ENCODE results near the gene CAMK2A.
"Not testable (repeated sequence)": the region's sequence is repeated elsewhere in the genome, so short reads cannot be mapped to it uniquely, and the experiment has no call there.

The CAMK2A gene

DNA sequence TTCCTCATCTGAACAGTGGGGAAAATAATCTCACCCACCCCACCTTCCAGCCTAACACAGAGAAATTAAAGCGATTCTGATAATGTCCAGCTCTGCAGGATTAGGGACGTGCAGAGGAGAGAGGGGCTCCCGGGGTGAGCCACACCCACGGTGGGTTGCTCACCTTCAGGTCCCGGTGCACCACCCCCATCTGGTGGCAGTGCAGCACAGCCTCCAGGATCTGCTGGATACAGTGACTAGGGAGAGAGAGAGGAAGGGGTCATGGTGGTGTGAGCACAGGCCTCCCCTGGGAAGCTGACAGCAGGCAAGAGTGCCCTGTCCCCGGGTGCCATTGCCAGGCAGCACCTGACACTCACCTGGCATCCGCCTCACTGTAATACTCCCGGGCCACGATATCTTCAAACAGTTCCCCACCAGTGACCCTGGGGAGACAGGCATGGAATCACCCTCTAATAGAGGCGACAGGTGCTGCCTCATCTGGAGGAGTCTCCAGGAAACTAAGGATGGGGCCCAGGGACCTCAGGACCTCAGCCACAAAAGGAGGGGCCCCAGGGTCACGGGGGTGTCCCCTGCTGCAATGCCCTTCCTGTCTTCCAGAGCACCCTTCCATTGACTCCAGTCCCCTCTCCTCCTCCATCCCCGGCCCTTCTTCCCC is 33.0 kb downstream of the CAMK2A start:
- H3K4me1 ChIP-seq (ENCODE audit: control insufficient read depth, insufficient read depth, low read length), result peaks cover 7% of the 10 kb centered on the region
- no peaks in the 10 kb centered on the region for H3K36me3 ChIP-seq (ENCODE audit: insufficient read depth, low read length)

DNA sequence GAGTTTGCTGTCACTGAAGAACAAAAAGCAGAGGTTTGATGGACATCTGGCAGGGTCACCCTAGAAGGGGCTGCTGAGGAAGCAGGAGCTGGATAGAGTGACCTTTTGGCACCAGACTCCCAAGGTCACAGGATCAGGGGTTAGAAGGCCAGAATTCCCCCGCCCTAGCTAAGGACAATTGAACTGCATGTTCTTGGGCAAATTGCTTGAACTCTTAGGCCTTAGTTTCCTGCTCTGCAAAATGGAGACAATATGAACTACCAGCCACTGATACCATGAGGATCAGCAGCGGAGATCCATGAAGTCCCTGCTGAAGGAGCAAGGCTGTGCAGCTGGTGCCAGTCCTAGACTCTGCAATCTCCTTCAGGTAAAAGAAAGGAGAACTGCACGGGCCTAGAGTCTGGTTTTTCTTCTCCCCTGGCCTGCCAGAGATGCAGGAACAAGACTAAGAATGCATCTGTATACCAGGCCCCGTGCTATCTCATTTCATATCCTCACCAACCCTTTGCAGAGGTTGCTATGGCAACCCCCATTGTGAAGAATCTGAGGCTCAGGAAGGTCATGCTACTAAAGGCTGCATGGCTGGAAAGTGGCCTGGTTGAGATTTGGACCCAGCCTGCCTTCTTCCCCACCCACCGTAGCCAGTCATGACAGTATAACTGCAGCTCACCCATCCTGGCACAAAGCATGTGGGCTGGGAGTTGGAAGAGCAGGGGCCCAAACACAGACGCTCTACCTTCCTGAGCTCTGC is 33.7 kb downstream of the CAMK2A start:
- no peak overlapping the region for H3K9ac ChIP-seq (ENCODE audit: low read depth, low read length)
- no peak overlapping the region for H3K4me2 ChIP-seq (ENCODE audit: low read length)
- no peak overlapping the region for H3K4me3 ChIP-seq (ENCODE audit: low read length)
- H3K4me1 ChIP-seq (ENCODE audit: control insufficient read depth, insufficient read depth, low read length), result peaks cover under 1% of the 10 kb centered on the region
- no peaks in the 10 kb centered on the region for H3K9me3 ChIP-seq (replicated peaks; ENCODE audit: low read length)
- H3K36me3 ChIP-seq (ENCODE audit: insufficient read depth, low read length), result no peaks in the 10 kb centered on the region
- peaks cover 11% of the 10 kb centered on the region for H3K27me3 ChIP-seq (ENCODE audit: control insufficient read depth, insufficient read depth, low read length)

More for the DNA sequence above, 33.0 kb downstream of the CAMK2A start:
- Histone ChIP-seq H3K9ac (ENCODE audit: low read depth, low read length) (no peak overlapping the region), H3K27me3 (ENCODE audit: control insufficient read depth, insufficient read depth, low read length) (peaks cover 8% of the 10 kb centered on the region), H3K4me3 (ENCODE audit: low read length) (no peak overlapping the region), H3K9me3 (replicated peaks; ENCODE audit: low read length) (no peaks in the 10 kb centered on the region), H3K4me2 (ENCODE audit: low read length) (no peak overlapping the region)

DNA sequence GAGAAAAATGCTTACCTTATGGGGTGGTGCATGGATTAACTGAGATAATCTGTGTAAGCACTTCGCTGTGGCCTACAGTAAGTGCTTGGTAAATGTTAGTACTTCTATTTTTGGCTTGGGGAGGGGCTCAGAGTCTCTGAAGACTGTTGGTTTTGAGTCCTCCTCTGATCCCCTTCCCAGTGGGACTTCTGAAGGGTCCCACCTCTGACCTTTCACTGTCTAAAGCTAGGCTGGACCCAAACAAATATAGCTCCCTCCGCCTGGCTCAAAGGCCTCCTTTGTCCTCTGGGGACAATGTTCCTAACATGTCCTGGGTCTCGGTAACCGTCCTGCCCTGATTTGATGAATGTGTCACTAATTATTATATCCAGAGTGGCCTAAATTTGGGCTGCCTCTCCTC is 34.8 kb downstream of the CAMK2A start:
- no peaks in the 10 kb centered on the region for H3K4me1 ChIP-seq (ENCODE audit: control insufficient read depth, insufficient read depth, low read length)
- no peak overlapping the region for H3K4me3 ChIP-seq (ENCODE audit: low read length)
- H3K9me3 ChIP-seq (replicated peaks; ENCODE audit: low read length), result no peaks in the 10 kb centered on the region
- H3K4me2 ChIP-seq (ENCODE audit: low read length), result no peak overlapping the region
- H3K27me3 ChIP-seq (ENCODE audit: control insufficient read depth, insufficient read depth, low read length), result peaks cover 18% of the 10 kb centered on the region
- H3K9ac ChIP-seq (ENCODE audit: low read depth, low read length), result no peak overlapping the region
- no peaks in the 10 kb centered on the region for H3K36me3 ChIP-seq (ENCODE audit: insufficient read depth, low read length)

DNA sequence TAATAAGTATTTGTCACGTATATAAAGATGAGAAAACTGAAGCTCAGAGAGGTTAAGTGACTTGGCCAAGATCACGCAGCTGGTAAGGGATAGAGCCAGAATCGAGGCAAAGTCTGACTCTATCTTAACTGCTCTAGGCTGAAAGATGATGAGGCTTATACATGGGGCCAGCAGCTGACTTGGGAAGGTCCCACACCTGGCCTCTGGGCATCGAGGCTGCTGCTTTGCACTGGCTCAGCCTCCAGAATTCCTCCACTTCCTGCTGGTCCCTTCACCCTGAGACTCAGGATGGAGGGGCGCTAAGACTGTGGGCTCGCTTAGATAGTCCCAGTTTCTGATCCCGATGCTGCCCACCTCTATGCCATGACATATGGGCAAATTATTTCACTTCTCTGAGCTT is 35.2 kb downstream of the CAMK2A start:
- no peak overlapping the region for H3K4me2 ChIP-seq (ENCODE audit: low read length)
- no peaks in the 10 kb centered on the region for H3K36me3 ChIP-seq (ENCODE audit: insufficient read depth, low read length)
- H3K27me3 ChIP-seq (ENCODE audit: control insufficient read depth, insufficient read depth, low read length), result peaks cover 18% of the 10 kb centered on the region
- no peaks in the 10 kb centered on the region for H3K4me1 ChIP-seq (ENCODE audit: control insufficient read depth, insufficient read depth, low read length)
- H3K9ac ChIP-seq (ENCODE audit: low read depth, low read length), result no peak overlapping the region
- no peak overlapping the region for H3K4me3 ChIP-seq (ENCODE audit: low read length)
- H3K9me3 ChIP-seq (replicated peaks; ENCODE audit: low read length), result no peaks in the 10 kb centered on the region

DNA sequence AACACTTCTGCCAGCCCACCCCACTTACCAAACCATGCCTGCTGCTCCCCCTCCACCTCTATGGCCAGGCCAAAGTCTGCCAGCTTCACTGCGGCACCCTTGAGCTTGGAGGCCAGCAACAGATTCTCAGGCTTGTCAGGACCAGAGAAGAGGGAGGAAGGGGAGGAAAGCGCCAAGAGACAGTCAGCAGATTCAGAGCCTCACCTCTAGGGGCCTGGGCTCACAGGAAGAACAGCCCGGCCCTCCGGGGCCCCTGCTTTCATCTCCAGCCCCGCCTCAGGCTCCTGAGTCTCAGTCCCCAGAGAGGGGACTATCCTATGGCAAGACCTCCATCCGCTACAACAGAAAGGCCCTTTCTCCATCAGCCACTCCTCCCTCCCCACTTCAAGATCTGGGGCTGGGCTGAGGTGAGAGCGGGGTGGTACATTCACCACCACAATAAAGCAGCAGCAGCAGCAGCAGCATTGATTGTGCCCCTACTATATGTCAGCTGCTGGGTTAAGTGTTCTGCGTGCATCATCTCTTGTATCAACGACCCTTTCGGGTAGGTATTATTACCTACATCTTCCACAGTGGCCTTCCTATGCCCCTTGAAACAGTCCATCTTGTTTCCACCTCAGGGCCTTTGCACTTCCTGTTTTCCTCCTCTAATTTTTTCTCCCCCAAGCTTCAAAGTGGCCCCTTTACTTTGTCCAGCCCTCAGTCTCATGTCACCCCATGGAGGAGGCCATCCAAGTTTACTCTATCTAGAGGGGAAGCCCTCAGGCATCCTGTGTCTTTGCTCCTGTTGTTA is 36.0 kb downstream of the CAMK2A start:
- H3K4me3 ChIP-seq (ENCODE audit: low read length), result no peak overlapping the region
- H3K9me3 ChIP-seq (replicated peaks; ENCODE audit: low read length), result no peaks in the 10 kb centered on the region
- peaks cover 18% of the 10 kb centered on the region for H3K27me3 ChIP-seq (ENCODE audit: control insufficient read depth, insufficient read depth, low read length)
- H3K4me2 ChIP-seq (ENCODE audit: low read length), result no peak overlapping the region
- no peaks in the 10 kb centered on the region for H3K36me3 ChIP-seq (ENCODE audit: insufficient read depth, low read length)
- H3K4me1 ChIP-seq (ENCODE audit: control insufficient read depth, insufficient read depth, low read length), result no peaks in the 10 kb centered on the region
- no peak overlapping the region for H3K9ac ChIP-seq (ENCODE audit: low read depth, low read length)

DNA sequence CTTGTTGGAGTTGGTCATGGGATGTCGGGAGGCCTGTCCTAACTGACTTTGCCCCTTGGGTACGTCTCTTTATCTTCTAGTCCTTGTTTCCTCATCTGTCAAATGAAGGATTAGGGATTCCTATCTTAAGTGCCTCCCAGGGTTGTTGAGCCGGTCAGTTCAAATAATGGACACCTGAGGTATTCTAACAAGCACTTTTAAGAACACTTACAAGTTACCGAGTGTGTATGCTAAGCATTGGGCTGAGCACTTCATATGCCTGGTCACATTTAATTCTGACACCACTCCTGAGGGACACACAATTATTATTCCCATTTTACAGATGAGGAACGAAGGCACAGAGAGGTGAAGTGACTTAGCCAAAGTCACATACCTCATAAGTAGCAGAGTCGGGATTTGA is 37.1 kb downstream of the CAMK2A start:
- no peak overlapping the region for H3K4me3 ChIP-seq (ENCODE audit: low read length)
- H3K9ac ChIP-seq (ENCODE audit: low read depth, low read length), result no peak overlapping the region
- H3K4me1 ChIP-seq (ENCODE audit: control insufficient read depth, insufficient read depth, low read length), result no peaks in the 10 kb centered on the region
- H3K9me3 ChIP-seq (replicated peaks; ENCODE audit: low read length), result no peaks in the 10 kb centered on the region
- no peaks in the 10 kb centered on the region for H3K36me3 ChIP-seq (ENCODE audit: insufficient read depth, low read length)
- no peak overlapping the region for H3K4me2 ChIP-seq (ENCODE audit: low read length)
- peaks cover 18% of the 10 kb centered on the region for H3K27me3 ChIP-seq (ENCODE audit: control insufficient read depth, insufficient read depth, low read length)

DNA sequence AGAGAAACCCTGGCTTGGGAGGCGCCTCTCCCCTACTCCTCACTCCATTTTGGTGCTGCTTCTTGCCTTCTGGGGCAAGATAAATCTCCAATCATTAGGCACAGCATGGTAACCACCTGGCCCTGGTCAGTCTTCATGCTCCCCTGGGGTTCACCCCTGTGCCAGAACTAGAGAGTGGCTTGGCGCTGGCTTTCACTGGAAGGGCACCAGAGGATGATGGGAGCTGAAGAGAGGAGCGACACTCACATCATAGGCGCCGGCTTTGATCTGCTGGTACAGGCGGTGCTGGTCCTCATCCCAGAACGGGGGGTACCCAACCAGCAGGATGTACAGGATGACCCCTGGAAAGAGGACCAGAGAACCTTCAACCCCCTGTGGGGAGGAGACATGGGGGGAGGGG is 38.1 kb downstream of the CAMK2A start:
- no peak overlapping the region for H3K4me2 ChIP-seq (ENCODE audit: low read length)
- no peaks in the 10 kb centered on the region for H3K4me1 ChIP-seq (ENCODE audit: control insufficient read depth, insufficient read depth, low read length)
- H3K4me3 ChIP-seq (ENCODE audit: low read length), result no peak overlapping the region
- H3K27me3 ChIP-seq (ENCODE audit: control insufficient read depth, insufficient read depth, low read length), result peaks cover 18% of the 10 kb centered on the region
- H3K36me3 ChIP-seq (ENCODE audit: insufficient read depth, low read length), result no peaks in the 10 kb centered on the region
- no peaks in the 10 kb centered on the region for H3K9me3 ChIP-seq (replicated peaks; ENCODE audit: low read length)
- H3K9ac ChIP-seq (ENCODE audit: low read depth, low read length), result no peak overlapping the region

DNA sequence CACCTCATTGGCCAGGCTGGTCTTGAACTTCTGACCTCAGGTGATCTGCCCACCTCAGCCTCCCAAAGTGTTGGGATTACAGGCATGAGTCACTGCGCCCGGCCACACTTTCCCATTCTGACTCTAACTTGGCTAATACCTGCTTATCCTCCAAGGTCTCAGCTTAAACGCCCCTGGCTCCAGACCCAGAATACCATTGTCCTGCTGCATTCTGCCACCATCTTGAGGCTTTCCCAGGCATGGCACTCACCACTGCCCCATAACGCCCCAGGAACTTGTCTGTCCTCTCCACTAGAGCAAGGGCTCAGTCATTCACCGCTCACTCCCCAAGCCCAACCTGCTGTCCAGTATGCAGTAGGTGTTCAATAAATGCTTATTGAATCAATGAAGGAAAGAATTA is 39.8 kb downstream of the CAMK2A start:
- H3K9ac ChIP-seq (ENCODE audit: low read depth, low read length), result no peak overlapping the region
- H3K4me1 ChIP-seq (ENCODE audit: control insufficient read depth, insufficient read depth, low read length), result peaks cover 9% of the 10 kb centered on the region

DNA sequence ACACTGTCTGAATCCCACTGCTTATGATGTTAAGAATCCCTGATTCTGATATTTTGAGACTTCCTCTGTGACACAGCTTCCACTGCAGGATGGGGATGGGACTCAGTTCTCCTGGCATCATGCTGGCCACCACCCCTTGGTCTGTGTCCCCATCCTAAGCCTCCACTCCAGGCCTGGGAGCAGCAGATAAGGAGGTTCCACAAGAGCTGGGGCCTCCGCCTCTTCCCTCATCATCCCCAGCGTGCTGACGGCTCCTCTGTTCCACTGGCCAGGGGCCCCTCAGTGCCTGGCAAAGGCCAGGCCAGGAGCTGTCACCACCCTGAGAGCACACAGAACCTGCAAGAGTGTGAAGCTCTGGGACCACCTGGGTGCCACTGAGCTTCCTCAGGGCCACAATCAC is 40.6 kb downstream of the CAMK2A start:
- Histone ChIP-seq H3K36me3 (ENCODE audit: insufficient read depth, low read length) (no peaks in the 10 kb centered on the region), H3K4me3 (ENCODE audit: low read length) (no peak overlapping the region)

More for the DNA sequence above, 39.8 kb downstream of the CAMK2A start:
- Histone ChIP-seq H3K4me2 (ENCODE audit: low read length) (no peak overlapping the region), H3K9me3 (replicated peaks; ENCODE audit: low read length) (no peaks in the 10 kb centered on the region), H3K36me3 (ENCODE audit: insufficient read depth, low read length) (no peaks in the 10 kb centered on the region), H3K27me3 (ENCODE audit: control insufficient read depth, insufficient read depth, low read length) (peaks cover 18% of the 10 kb centered on the region), H3K4me3 (ENCODE audit: low read length) (no peak overlapping the region)

DNA sequence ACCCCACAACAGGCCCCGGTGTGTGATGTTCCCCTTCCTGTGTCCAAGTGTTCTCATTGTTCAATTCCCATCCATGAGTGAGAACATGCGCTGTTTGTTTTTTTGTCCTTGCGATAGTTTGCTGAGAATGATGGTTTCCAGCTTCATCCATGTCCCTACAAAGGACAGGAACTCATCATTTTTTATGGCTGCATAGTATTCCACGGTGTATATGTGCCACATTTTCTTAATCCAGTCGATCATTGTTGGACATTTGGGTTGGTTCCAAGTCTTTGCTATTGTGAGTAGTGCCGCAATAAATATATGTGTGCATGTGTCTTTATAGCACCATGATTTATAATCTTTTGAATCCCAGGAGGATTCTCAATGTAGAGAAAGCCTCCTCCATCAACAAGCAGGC is 41.1 kb downstream of the CAMK2A start:
- H3K36me3 ChIP-seq (ENCODE audit: insufficient read depth, low read length); H3K9me3 ChIP-seq (replicated peaks; ENCODE audit: low read length); H3K4me2 ChIP-seq (ENCODE audit: low read length); H3K9ac ChIP-seq (ENCODE audit: low read depth, low read length); H3K4me1 ChIP-seq (ENCODE audit: control insufficient read depth, insufficient read depth, low read length); H3K4me3 ChIP-seq (ENCODE audit: low read length): not testable (repeated sequence)
- H3K27me3 ChIP-seq (ENCODE audit: control insufficient read depth, insufficient read depth, low read length), result peaks cover 24% of the 10 kb centered on the region

More for the DNA sequence above, 40.6 kb downstream of the CAMK2A start:
- H3K9ac ChIP-seq (ENCODE audit: low read depth, low read length), result no peak overlapping the region
- no peak overlapping the region for H3K4me2 ChIP-seq (ENCODE audit: low read length)
- H3K27me3 ChIP-seq (ENCODE audit: control insufficient read depth, insufficient read depth, low read length), result peaks cover 20% of the 10 kb centered on the region
- H3K9me3 ChIP-seq (replicated peaks; ENCODE audit: low read length), result no peaks in the 10 kb centered on the region
- H3K4me1 ChIP-seq (ENCODE audit: control insufficient read depth, insufficient read depth, low read length), result peaks cover 9% of the 10 kb centered on the region

DNA sequence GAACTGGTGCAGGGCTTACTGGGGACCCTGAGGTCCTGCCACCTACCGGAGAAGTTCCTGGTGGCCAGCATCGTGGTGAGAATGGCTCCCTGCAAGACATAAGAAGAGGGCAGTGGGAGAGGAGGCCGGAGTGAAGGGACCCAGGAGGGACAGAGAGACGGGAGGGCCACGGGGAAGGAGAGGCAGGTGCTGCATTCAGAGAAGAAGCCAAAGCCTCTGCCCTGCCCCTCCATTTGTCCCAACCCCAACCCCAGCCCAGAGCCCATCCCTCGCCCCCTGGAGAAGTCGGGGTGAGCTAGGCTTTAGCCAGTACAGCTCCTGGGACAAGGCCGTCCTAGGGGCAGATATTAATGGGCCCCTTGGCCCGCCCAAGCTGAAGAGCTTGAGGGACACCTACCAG is 41.8 kb downstream of the CAMK2A start:
- Histone ChIP-seq H3K36me3 (ENCODE audit: insufficient read depth, low read length) (no peaks in the 10 kb centered on the region), H3K9me3 (replicated peaks; ENCODE audit: low read length) (no peaks in the 10 kb centered on the region), H3K4me1 (ENCODE audit: control insufficient read depth, insufficient read depth, low read length) (peaks cover 9% of the 10 kb centered on the region), H3K27me3 (ENCODE audit: control insufficient read depth, insufficient read depth, low read length) (peaks cover 25% of the 10 kb centered on the region), H3K9ac (ENCODE audit: low read depth, low read length) (no peak overlapping the region), H3K4me3 (ENCODE audit: low read length) (no peak overlapping the region), H3K4me2 (ENCODE audit: low read length) (no peak overlapping the region)

All from skeletal muscle satellite cell (primary cell).